Measurements from ENCODE around the gene NCAPH2. TPM values are rescaled to one million over a fixed set of nuclear protein-coding genes. Genes with fewer than 3 reads are reported as not detected.
A peak's percentile ranks its signal among the peaks of the same experiment; 100 is the strongest.
"Not testable (repeated sequence)": the region's sequence is repeated elsewhere in the genome, so short reads cannot be mapped to it uniquely, and the experiment has no call there.

Gene NCAPH2
- total and polyA plus RNA-seq, 2 of the 13 experiments (the other 11 are each of a cell fraction or from before 2014, with no cell fraction given): 28.1 to 64.4 TPM

- TF ChIP-seq FOXA1 (IDR thresholded peaks at IDR 0.05): not testable (repeated sequence)
- TF ChIP-seq FOXA1 (CRISPR knock-in tag; IDR thresholded peaks at IDR 0.05) (peak; percentile 24; the same call in 1 of the 2 replicates), ZNF121 (CRISPR knock-in tag; IDR thresholded peaks at IDR 0.05) (peak; percentile 98), ATF4 (CRISPR knock-in tag; IDR thresholded peaks at IDR 0.05) (0 out of 4 replicates have a peak, but pooled peaks of 1 of the 2 experiments have one; percentile 11)
Observed at GRCh38 chr22:50541667-50542026, 33.6 kb downstream of the NCAPH2 start (continued).

- no peaks in the 10 kb centered on the region for H3K36me3 ChIP-seq (replicated peaks in 1 of 2; ENCODE audit: control insufficient read depth in 1 of 2, insufficient read depth in 2 of 2, low read length in 2 of 2)
- no peaks in the 10 kb centered on the region for H4K20me1 ChIP-seq (ENCODE audit: insufficient read depth, low read length)
- TF ChIP-seq MLLT10 (CRISPR knock-in tag; IDR thresholded peaks at IDR 0.05) (no peak), PATZ1 (CRISPR knock-in tag; IDR thresholded peaks at IDR 0.05) (no peak), ZFP37 (CRISPR knock-in tag; IDR thresholded peaks at IDR 0.05; ENCODE audit: borderline replicate concordance) (no peak)
- no peak overlapping the region for H3K4me2 ChIP-seq (ENCODE audit: low read depth, low read length)
- no peak for DNase-seq (ENCODE audit: low spot score)
- no peak overlapping the region for H3K4me3 ChIP-seq (replicated peaks in 1 of 3; ENCODE audit: insufficient read depth in 1 of 3, low read depth in 2 of 3, low read length in 3 of 3)
- H3K9ac ChIP-seq (ENCODE audit: insufficient read depth, low read depth, low read length): no peak overlapping the region
- BruUV-seq (replicated peaks): no TSS peak
- H3K79me2 ChIP-seq (ENCODE audit: insufficient read depth, low read length): no peaks in the 10 kb centered on the region
- ATAC-seq: no peak
- intact Hi-C loops (cut with micrococcal nuclease; ENCODE audit: unreplicated experiment) (no loop called here), in situ Hi-C loops (cut with HindIII; ENCODE audit: extremely low pct_ligation_motif_present, low pct_unique_long_range_greater_than_20kb) (no loop called here)
- peaks cover 38% of the 10 kb centered on the region for H3K4me1 ChIP-seq (ENCODE audit: insufficient read depth, low read length)
- no peak overlapping the region for H2AFZ ChIP-seq (ENCODE audit: low read length)
- no peaks in the 10 kb centered on the region for H3K9me3 ChIP-seq (ENCODE audit: low read length)
- WGBS (ENCODE audit: low lambda C conversion rate): 88% methylated on average over 19 of the region's 19 CpGs
- no peak for FAIRE-seq
- H3K27me3 ChIP-seq (ENCODE audit: control insufficient read depth in 1 of 2, insufficient read depth in 2 of 2, low read length in 2 of 2): peaks cover 2 to 26% of the 10 kb centered on the region in 2 experiments
- CTCF ChIA-PET (ENCODE audit: low intra/inter-chr PET ratio, low total read pairs): interaction anchor here (1.2 kb wide), 1 partner anchor 34 kb away, joined by 3 read pairs; no protein-coding TSS in a partner anchor
- POLR2A ChIA-PET: interaction anchor here (1.7 to 2.2 kb wide), 2 partner anchors 9 to 17 kb away, joined by 5 to 8 read pairs; partner anchors contain the start of gene SCO2
- no peak overlapping the region for H3K27ac ChIP-seq (ENCODE audit: extremely low read length, insufficient read depth, low read length)
Observed at GRCh38 chr22:50542416-50542927, 34.4 kb downstream of the NCAPH2 start.

All from HepG2 (cell line).